Limb (tissue), 2 donors: ENCODE results near the gene THBD.

Experiments used
- DNase-seq, 2 donors: peaks; one replicate each; pipeline ENCODE4 v3.0.0-alpha.2; 2016; ENCODE audit errors: extremely low spot score in 2 of 2

Gene THBD

DNA sequence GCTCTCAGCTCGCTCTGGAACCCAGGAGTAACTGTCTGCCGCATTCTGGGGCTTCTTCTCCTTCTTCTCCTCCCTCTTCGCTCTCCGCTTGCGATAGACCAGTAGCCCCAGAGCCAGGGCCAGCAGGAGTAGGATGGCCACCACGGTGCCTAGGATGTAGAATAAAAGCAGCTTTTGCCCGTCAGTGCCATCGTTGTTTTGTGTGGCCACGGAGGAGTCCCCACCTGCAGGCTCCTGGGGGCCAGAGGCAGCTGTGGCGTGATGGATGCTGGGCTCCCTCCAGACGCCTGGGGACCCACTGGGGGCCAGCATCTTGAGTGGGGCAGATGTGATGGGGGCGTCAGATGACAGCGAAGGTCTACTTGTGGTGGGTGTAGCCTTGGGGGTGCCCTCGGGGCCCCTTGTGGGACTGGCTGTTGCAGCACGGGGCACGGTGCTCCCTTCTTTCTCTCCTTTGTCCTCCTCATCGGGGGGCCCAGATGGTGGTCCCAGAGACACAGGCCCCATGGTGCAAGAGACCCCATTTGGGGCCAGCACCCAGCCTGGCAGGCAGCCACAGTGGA lies 34.9 kb upstream of the THBD start:
- DNase-seq: no peak

- no peak for DNase-seq
These were observed 34.2 kb upstream of the THBD start for GRCh38 chr20:23083553-23084220.

GRCh38 chr20:23082846-23083552 lies 33.5 kb upstream of the THBD start:
- DNase-seq: no peak

DNA sequence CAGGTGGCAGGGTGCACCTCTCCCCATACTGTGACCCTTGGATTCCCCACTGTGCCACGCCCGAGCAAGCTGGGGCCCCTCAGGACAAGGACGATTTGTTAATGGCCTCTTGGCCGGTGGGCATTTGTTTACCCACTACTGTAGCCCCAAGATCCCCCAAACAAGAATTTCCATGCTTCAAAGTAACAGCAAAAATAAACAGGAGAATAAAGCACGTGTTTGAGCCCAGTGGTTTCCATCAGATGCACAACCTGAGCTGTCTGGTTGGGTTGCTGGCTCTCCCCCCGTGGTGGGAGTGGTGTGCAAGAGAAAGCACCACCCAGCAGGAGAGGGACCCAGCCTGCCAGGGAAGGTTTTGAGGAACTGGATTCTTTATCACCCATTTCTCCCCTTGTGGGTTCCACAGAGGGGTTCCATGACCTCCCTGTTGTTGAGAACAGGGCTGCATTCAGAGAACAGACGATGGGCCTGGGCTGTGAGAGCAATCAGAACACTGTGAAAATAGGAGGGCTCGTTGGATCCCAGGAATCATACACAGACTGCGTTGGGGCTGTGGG lies 31.9 kb upstream of the THBD start:
- no peak for DNase-seq

DNA sequence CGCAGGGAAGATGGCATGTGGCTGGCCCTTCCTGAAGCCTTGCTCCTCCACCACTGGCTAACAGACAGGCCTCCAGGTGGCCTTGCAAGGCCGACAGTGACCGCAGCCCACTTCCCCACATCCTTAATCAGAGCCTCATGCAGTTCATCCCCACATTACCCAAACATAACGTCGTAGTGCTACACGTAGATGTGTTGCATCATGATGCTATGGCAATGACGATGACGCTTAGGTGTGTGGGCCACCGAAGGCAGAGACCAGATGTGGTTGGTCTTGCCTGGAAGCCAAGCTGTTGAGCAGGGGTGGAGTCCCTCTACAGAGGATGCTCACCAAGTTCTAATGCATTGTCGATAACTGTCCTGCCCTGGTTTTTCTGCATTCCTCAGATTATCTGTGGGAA lies 31.0 kb upstream of the THBD start:
- DNase-seq: no peak

GRCh38 chr20:23079926-23080325 lies 30.5 kb upstream of the THBD start:
- no peak for DNase-seq

DNA sequence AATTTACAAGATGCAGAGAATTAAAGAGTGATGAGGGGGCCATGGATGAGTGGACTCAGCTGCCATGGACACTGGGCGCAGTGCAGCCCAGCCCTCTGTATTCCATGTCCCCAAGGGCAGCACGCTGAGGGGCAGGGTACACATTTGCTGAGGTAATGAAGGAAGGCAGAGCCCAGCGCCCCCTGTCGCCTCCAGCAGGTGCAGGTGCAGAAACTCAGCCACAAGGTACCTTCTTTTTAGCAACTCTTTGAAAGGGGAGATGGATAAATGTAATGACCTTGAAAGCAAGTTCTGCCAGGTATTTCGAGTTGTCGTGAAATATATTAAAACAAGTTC lies 29.5 kb upstream of the THBD start:
- no peak for DNase-seq

DNA sequence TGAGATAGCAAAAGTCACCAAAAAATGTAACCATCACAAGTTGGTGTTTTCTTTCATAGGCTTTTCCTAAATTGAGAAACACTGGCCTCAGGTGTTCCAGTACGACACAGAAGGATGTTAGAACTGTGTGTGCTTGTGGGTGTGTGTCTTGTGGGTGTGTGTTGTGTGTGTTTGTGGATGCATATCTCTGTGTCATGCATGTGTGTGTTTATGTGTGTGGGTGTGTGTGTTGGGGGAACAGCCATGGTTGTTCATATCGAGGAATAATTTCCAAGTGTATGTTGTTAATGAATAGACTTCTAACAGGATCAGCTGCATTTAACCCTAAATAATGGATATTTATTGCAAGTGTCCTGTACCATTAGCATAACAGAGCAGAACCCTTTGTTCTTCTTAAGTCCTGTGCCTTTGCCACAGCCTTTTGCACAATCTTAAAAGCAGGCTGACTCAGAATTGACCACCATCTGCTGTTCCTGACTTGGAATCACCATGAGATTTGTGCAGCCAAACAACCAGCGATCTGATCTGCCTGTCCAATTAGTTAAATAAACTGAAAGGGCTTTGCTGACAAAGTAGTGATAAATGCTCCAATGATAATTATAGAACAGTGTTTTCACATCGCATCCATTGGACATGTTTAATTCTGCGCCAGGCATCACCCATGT lies 29.0 kb upstream of the THBD start:
- DNase-seq: no peak

DNA sequence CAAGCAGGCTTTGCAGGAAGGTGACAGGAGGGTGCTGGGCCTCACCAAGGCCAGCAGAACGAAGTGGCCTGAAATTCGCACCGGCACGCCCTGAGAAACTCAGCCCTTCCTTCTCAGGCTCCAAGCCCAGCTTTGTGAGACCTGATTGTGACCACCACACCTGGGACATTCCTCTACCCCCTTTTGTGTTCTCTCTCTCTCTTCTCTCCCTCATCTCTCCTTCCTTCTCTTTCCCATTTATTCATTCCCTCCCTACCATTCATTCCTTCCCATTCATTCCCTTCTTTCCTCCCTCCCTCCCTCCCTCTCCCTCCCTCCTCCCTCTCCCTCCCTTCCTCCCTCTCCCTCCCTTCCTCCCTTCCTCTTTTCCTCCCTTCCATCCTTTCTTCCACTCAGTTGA lies 27.8 kb upstream of the THBD start:
- DNase-seq: no peak

- no peak for DNase-seq
These were observed 24.6 kb upstream of the THBD start for GRCh38 chr20:23074052-23074451.

- DNase-seq: no peak
These were observed 23.6 kb upstream of the THBD start for GRCh38 chr20:23072892-23073586.

DNA sequence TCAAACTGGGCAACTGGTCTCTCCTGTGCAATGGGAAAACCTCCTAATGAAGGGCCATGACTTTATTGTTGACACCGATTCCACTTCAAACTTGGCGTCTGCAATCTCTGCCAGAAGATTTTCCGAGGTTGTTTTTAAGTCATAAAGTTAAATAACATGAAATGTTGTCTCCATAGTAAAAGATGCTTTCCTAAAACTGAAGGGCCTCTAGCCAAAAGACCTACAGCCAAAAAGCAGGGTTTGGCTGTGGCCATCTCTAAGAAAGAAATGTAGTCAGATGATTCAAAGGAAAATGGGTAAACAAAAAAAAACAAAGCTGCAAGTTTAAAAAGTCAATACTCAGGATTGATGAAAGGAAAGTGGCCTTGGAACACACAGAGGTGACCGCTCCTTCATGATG lies 22.5 kb upstream of the THBD start:
- DNase-seq: no peak

- no peak for DNase-seq
These were observed 21.9 kb upstream of the THBD start for GRCh38 chr20:23071398-23071797.

- no peak for DNase-seq
These were observed 19.6 kb upstream of the THBD start for GRCh38 chr20:23069108-23069507.

- DNase-seq: no peak
These were observed 18.8 kb upstream of the THBD start for GRCh38 chr20:23068283-23068682.

- no peak for DNase-seq
These were observed 17.3 kb upstream of the THBD start for GRCh38 chr20:23066772-23067171.

- no peak for DNase-seq
These were observed 16.1 kb upstream of the THBD start for GRCh38 chr20:23065266-23066201.

DNA sequence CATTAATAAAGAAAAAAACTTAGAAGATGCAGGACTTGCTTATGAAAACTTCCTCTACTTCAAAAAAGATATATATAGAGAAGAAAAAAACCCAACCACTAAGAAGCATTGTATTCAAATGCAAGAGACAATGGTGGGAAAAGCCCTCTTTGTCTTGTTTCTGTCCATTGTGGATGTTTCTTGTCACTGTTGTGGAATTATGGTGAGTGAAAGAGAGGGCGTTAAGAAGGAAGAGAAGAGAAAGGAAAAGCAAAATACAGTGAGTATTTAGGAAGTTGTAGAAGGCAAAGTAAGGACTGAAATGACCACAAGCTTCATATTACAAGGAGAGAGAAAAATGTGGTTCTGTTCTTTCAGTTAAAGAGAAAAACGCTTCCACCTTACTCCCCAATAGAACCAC lies 14.1 kb upstream of the THBD start:
- no peak for DNase-seq

DNA sequence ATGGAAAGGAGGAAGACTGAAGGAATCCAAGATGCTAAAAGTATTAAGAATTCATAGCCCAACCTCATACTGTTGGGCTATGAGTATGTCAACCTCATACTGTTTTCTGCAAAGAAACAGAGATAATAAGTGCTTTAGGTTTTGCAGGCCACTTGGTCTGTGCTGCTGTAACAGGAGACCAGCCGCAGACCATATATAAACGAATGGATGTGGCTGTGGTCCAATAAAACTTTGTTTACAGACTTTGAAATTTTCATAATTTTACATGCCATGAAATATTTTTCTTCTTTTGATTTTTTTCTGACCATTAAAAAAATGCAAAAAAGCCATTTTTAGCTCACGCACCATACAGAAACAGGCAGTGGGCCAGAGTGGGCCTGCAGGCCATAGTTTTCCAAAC lies 13.7 kb upstream of the THBD start:
- no peak for DNase-seq

GRCh38 chr20:23062632-23063031 lies 13.2 kb upstream of the THBD start:
- DNase-seq: no peak
